SU-DHL-6 (cell line): ENCODE data around the gene HTR5A.

ENCODE experiments used
- EZH2phosphoT487 ChIP-seq: fragments of 200-600 bp; sonication (generic), shearing (Covaris generic); conservative IDR thresholded peaks from 2 replicates; pipeline ENCODE4 v1.6.1; 2018; ENCODE audit warnings: mild to moderate bottlenecking, antibody characterized with exemption, low read length, moderate library complexity, mixed read lengths
- TF ChIP-seq, protein P1 (sequence below): fragments of 200-600 bp; sonication (generic); IDR thresholded peaks from one replicate; pipeline ENCODE4 v1.5.1; 2017; ENCODE audit warnings: antibody characterized with exemption, mild to moderate bottlenecking, low read length, moderate library complexity; ENCODE audit not compliant: insufficient read depth, poor library complexity, severe bottlenecking

DNA sequence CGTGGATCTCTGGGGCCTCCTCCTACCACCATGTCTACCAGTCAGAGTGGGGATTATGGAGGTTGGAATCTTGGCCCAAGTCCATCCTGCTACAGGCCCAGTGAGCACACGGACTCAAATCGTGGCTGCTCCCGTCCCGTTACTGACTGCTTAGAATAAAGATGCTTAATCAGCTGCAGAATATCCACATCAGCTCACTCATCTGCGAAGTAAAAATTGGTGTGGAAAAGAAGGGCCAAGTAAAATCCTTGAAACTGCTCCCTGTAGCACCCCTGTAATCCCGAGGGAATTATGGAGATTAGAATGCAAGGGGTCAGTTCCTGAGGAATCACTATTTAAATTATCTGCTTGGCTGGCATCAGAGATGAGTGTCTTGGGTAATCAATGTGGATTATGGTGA lies 13.0 kb upstream of the HTR5A start:
- TF ChIP-seq EZH2phosphoT487 = no peak
- TF ChIP-seq, protein P1, sequence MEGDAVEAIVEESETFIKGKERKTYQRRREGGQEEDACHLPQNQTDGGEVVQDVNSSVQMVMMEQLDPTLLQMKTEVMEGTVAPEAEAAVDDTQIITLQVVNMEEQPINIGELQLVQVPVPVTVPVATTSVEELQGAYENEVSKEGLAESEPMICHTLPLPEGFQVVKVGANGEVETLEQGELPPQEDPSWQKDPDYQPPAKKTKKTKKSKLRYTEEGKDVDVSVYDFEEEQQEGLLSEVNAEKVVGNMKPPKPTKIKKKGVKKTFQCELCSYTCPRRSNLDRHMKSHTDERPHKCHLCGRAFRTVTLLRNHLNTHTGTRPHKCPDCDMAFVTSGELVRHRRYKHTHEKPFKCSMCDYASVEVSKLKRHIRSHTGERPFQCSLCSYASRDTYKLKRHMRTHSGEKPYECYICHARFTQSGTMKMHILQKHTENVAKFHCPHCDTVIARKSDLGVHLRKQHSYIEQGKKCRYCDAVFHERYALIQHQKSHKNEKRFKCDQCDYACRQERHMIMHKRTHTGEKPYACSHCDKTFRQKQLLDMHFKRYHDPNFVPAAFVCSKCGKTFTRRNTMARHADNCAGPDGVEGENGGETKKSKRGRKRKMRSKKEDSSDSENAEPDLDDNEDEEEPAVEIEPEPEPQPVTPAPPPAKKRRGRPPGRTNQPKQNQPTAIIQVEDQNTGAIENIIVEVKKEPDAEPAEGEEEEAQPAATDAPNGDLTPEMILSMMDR = no peak
